Left ventricle myocardium inferior (tissue), 1 donor: ENCODE measurements around the gene XXYLT1. TPM values are rescaled to one million over a fixed set of nuclear protein-coding genes. Genes with fewer than 3 reads are reported as not detected.

Experiments
- DNase-seq: peaks from one replicate; pipeline ENCODE4 v3.0.0-alpha.2; 2020
- H3K27ac ChIP-seq: fragments of 200-600 bp; replicated peaks from 2 replicates; pipeline ENCODE4 v1.8.0; 2021
- H3K27me3 ChIP-seq: fragments of 200-600 bp; 2 replicates; pipeline ENCODE4 v1.8.0; 2021; ENCODE audit warnings: low read depth
- H3K36me3 ChIP-seq: fragments of 200-600 bp; 2 replicates; pipeline ENCODE4 v1.8.0; 2021
- H3K4me1 ChIP-seq: fragments of 200-600 bp; 2 replicates; pipeline ENCODE4 v1.8.0; 2021
- H3K4me3 ChIP-seq: fragments of 200-600 bp; 2 replicates; pipeline ENCODE4 v1.8.0; 2021; ENCODE audit warnings: mild to moderate bottlenecking, moderate library complexity
- H3K9me3 ChIP-seq: fragments of 200-600 bp; replicated peaks from 2 replicates; pipeline ENCODE4 v1.8.0; 2021
- CTCF ChIP-seq: fragments of 200-600 bp; IDR thresholded peaks from 2 replicates; pipeline ENCODE4 v1.8.0; 2021; ENCODE audit warnings: antibody characterized with exemption, mild to moderate bottlenecking, borderline replicate concordance
- intact Hi-C: fragments of 100-400 bp; cut with micrococcal nuclease; formaldehyde crosslinking; loops from one replicate; pipeline ENCODE4 v1.11.0; 2022
- total RNA-seq: library from RNA; stranded (reverse); fragmentation: NEBNext Ultra II Directional; extraction: Animal tissue kit (Norgen Biotek cat#: 25700); gene quantifications from one replicate; pipeline ENCODE4 v1.2.1, GENCODE V29; 2021
- donor health status: DM: no; HTN: yes; CAD: no; lungs with severe emphysema.

The XXYLT1 gene
- total RNA-seq, 1 donor from 2014 or later: 2.3 TPM

GRCh38 chr3:195147649-195148080 is 123.3 kb downstream of the XXYLT1 start:
- intact Hi-C loops: no loop called here

GRCh38 chr3:195146131-195146530 is 124.8 kb downstream of the XXYLT1 start:
- Histone ChIP-seq H3K9me3 (no peaks in the 10 kb centered on the region), H3K4me1 (peaks cover 47% of the 10 kb centered on the region), H3K4me3 (no peak overlapping the region), H3K36me3 (no peaks in the 10 kb centered on the region), H3K27ac (peak overlapping the region; percentile 92), H3K27me3 (no peaks in the 10 kb centered on the region)
- no peak for TF ChIP-seq CTCF
- DNase-seq: no peak
- intact Hi-C loops: no loop called here

More at GRCh38 chr3:195147649-195148080, 123.3 kb downstream of the XXYLT1 start:
- peak; percentile 57 for DNase-seq
- H3K27ac ChIP-seq: peak overlapping the region; percentile 92
- H3K4me3 ChIP-seq: peak overlapping the region; percentile 52
- peaks cover 62% of the 10 kb centered on the region for H3K4me1 ChIP-seq
- H3K27me3 ChIP-seq: no peaks in the 10 kb centered on the region
- no peak for TF ChIP-seq CTCF
- H3K36me3 ChIP-seq: no peaks in the 10 kb centered on the region
- H3K9me3 ChIP-seq: no peaks in the 10 kb centered on the region

DNA sequence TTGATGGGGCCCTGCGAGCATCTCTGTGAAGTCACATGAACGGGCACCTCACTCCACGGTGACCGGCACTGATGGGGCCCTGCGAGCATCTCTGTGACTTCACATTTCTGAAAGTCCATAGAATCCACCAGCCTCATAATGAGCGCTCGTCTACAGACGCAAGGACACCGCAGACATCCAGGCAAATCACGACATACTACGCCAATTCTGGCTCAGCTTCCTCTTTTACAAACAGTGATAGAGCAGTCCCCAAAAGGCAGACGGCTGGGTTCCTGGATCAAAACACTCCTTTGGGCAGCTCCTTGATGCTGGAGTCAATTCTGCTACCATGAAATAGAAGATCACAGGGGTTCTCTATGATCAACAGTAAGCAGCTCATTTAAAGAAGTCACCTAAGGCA is 125.4 kb downstream of the XXYLT1 start:
- H3K4me1 ChIP-seq: peaks cover 41% of the 10 kb centered on the region
- no peaks in the 10 kb centered on the region for H3K27me3 ChIP-seq
- H3K27ac ChIP-seq: no peak overlapping the region
- peaks cover 5% of the 10 kb centered on the region for H3K9me3 ChIP-seq
- TF ChIP-seq CTCF: no peak
- intact Hi-C loops: no loop called here
- no peak overlapping the region for H3K4me3 ChIP-seq
- no peaks in the 10 kb centered on the region for H3K36me3 ChIP-seq
- no peak for DNase-seq

DNA sequence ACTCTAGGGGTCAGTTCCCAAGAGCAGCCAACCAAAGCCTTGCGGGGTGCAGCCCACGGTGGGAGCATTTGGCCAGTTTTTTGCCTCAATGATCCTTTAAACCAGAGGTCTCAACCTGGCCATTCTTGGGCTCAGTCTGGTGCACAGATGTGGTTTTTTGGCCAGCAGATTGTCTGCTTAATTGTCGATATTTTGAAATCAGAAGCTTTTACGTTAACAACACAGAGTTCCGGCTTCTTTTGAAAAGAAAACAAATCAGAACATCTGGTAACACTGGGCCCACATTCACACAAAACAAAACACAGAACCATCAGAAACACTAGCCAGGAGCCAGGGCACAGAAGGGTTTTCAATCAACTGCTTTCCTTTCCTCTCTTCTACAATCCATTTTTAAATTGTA is 127.7 kb downstream of the XXYLT1 start:
- H3K27me3 ChIP-seq: no peaks in the 10 kb centered on the region
- no peaks in the 10 kb centered on the region for H3K36me3 ChIP-seq
- peaks cover 7% of the 10 kb centered on the region for H3K9me3 ChIP-seq
- intact Hi-C loops: no loop called here
- peaks cover 18% of the 10 kb centered on the region for H3K4me1 ChIP-seq
- H3K27ac ChIP-seq: no peak overlapping the region
- no peak for DNase-seq
- no peak for TF ChIP-seq CTCF
- H3K4me3 ChIP-seq: no peak overlapping the region

DNA sequence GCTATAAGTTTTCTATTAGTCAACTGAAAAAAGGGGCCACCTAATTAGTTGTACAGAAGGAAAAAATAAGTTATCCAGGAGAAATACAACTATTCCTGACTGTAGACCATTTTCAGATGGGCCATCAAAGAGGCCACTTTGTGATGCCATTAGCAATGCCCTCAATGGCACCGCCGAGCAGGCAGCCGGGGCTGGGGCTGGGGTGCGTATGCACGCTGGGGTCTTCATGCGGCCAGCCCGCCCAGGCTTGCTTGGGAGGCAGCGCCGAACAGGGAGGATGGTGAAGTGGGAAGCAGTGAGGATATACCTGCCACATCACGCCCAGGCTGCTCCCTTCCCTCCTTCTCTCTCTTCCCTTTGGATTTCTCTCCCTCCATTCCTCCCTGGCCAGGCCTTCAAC is 128.4 kb downstream of the XXYLT1 start:
- intact Hi-C loops: no loop called here

More for the DNA sequence above, 128.4 kb downstream of the XXYLT1 start:
- Histone ChIP-seq H3K4me1 (peaks cover 11% of the 10 kb centered on the region), H3K9me3 (peaks cover 7% of the 10 kb centered on the region), H3K4me3 (no peak overlapping the region), H3K36me3 (no peaks in the 10 kb centered on the region), H3K27ac (no peak overlapping the region), H3K27me3 (no peaks in the 10 kb centered on the region)
- no peak for DNase-seq
- no peak for TF ChIP-seq CTCF
